ENCODE data around the gene CTTNBP2. TPM values are rescaled to one million over a fixed set of nuclear protein-coding genes. Genes with fewer than 3 reads are reported as not detected.

The CTTNBP2 gene
- total and polyA plus RNA-seq, 10 donors: 0.68 to 15.1 (median 8.5) TPM

DNA sequence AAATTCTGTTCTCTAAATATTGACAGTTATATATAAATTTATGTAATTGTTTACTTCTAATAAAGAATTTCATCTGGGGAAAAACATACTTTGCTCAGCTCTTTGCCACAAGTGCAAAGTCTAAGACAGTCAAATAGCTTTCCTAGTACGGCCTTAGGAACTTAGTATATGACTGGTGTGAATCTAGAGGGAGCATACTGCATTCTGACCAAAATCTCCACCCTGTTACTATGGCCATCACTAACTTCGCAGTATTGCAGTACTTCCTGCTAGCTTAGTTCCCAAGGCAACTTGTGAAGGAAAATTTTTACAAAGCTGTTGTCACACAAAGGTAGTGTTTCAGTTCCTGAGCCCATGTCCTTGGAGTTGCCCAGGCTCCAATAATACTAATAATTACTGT, 211.9 kb downstream of the CTTNBP2 start:
- Histone ChIP-seq H3K27ac (no peak overlapping the region), H3K4me1 (no peaks in the 10 kb centered on the region), H3K9me3 (no peaks in the 10 kb centered on the region), H3K36me3 (no peaks in the 10 kb centered on the region), H3K4me3 (no peak overlapping the region), H3K27me3 (replicated peaks in 1 of 7) (no peaks in the 10 kb centered on the region)
- no peak for DNase-seq
- 64 to 77% (median 71%) methylated on average over 2 of the region's 2 CpGs for WGBS, 5 donors
- TF ChIP-seq, protein P1, sequence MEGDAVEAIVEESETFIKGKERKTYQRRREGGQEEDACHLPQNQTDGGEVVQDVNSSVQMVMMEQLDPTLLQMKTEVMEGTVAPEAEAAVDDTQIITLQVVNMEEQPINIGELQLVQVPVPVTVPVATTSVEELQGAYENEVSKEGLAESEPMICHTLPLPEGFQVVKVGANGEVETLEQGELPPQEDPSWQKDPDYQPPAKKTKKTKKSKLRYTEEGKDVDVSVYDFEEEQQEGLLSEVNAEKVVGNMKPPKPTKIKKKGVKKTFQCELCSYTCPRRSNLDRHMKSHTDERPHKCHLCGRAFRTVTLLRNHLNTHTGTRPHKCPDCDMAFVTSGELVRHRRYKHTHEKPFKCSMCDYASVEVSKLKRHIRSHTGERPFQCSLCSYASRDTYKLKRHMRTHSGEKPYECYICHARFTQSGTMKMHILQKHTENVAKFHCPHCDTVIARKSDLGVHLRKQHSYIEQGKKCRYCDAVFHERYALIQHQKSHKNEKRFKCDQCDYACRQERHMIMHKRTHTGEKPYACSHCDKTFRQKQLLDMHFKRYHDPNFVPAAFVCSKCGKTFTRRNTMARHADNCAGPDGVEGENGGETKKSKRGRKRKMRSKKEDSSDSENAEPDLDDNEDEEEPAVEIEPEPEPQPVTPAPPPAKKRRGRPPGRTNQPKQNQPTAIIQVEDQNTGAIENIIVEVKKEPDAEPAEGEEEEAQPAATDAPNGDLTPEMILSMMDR (IDR thresholded peaks at IDR 0.05 in 8 of 11, conservative IDR thresholded peaks at IDR 0.05 in 3 of 11): no peak
- no peak for TF ChIP-seq POLR2AphosphoS5 (IDR thresholded peaks at IDR 0.05)
- intact Hi-C loops (cut with DNase I; ENCODE audit: low total_unique reads): no loop called here

All from spleen (tissue), 11 donors.